SK-N-SH treated with all-trans-retinoic acid at 6 μM for 48 hours (cell line): ENCODE measurements around the gene RNPEPL1.

ENCODE experiments used
- ATAC-seq: fragments of 200-7000 bp; cut with Tn5 transposase; 3 replicates; pipeline ENCODE4 v1.9.1; 2020; ENCODE audit warnings: mild to moderate bottlenecking, moderate library complexity
- ARNTL ChIP-seq: fragments of 450-650 bp; formaldehyde crosslinking; IDR thresholded peaks from 2 replicates; pipeline ENCODE4 v1.5.0; 2020; ENCODE audit warnings: low read depth, mild to moderate bottlenecking, moderate library complexity, borderline replicate concordance
- BACH2 ChIP-seq: fragments of 250-450 bp; sonication (Bioruptor Pico); IDR thresholded peaks from 2 replicates; pipeline ENCODE4 v1.9.0; 2021; ENCODE audit warnings: mild to moderate bottlenecking, borderline replicate concordance
- CREB5 ChIP-seq: fragments of 250-450 bp; sonication (Bioruptor Pico); IDR thresholded peaks from 2 replicates; pipeline ENCODE4 v1.5.1; 2020; ENCODE audit warnings: low read depth, mild to moderate bottlenecking, moderate library complexity
- CSDC2 ChIP-seq: fragments of 250-450 bp; sonication (Bioruptor Pico); IDR thresholded peaks from 2 replicates; pipeline ENCODE4 v1.5.0; 2020; ENCODE audit warnings: mild to moderate bottlenecking, moderate library complexity
- CSRNP3 ChIP-seq: fragments of 250-450 bp; sonication (Bioruptor Pico); IDR thresholded peaks from 2 replicates; pipeline ENCODE4 v1.5.1; 2021; ENCODE audit warnings: mild to moderate bottlenecking, moderate library complexity
- ESRRG ChIP-seq: fragments of 250-450 bp; sonication (Bioruptor Pico); IDR thresholded peaks from 2 replicates; pipeline ENCODE4 v1.6.1; 2021; ENCODE audit warnings: mild to moderate bottlenecking
- GLIS3 ChIP-seq: fragments of 250-450 bp; sonication (Bioruptor Pico); IDR thresholded peaks from 2 replicates; pipeline ENCODE4 v1.5.0; 2020; ENCODE audit warnings: mild to moderate bottlenecking, moderate library complexity
- ISL1 ChIP-seq: fragments of 250-450 bp; sonication (Bioruptor Pico); IDR thresholded peaks from 2 replicates; pipeline ENCODE4 v2.1.2; 2022; ENCODE audit warnings: mild to moderate bottlenecking, moderate library complexity
- OSR1 ChIP-seq: fragments of 250-450 bp; sonication (Bioruptor Pico); IDR thresholded peaks from 2 replicates; pipeline ENCODE4 v1.8.0; 2022; ENCODE audit warnings: moderate library complexity, mild to moderate bottlenecking, inconsistent platforms
- POU6F1 ChIP-seq: fragments of 250-450 bp; sonication (Bioruptor Pico); IDR thresholded peaks from 2 replicates; pipeline ENCODE4 v1.8.0; 2021; ENCODE audit warnings: low read depth, mild to moderate bottlenecking, moderate library complexity, borderline replicate concordance
- RARB ChIP-seq: fragments of 250-450 bp; sonication (Bioruptor Pico); IDR thresholded peaks from 2 replicates; pipeline ENCODE4 v1.8.0; 2021; ENCODE audit warnings: mild to moderate bottlenecking, moderate library complexity
- SNAI2 ChIP-seq: fragments of 250-450 bp; sonication (Bioruptor Pico); IDR thresholded peaks from 2 replicates; pipeline ENCODE4 v1.5.0; 2020; ENCODE audit warnings: mild to moderate bottlenecking, moderate library complexity
- TCF4 ChIP-seq: fragments of 250-450 bp; sonication (Bioruptor Pico); IDR thresholded peaks from 2 replicates; pipeline ENCODE4 v1.8.0; 2021; ENCODE audit warnings: mild to moderate bottlenecking, moderate library complexity, borderline replicate concordance
- TOX ChIP-seq: fragments of 250-450 bp; sonication (Bioruptor Pico); IDR thresholded peaks from 2 replicates; pipeline ENCODE4 v1.8.0; 2021; ENCODE audit warnings: mild to moderate bottlenecking, moderate library complexity, borderline replicate concordance
- ZC3H10 ChIP-seq: fragments of 250-450 bp; sonication (Bioruptor Pico); IDR thresholded peaks from 2 replicates; pipeline ENCODE4 v1.5.1; 2021; ENCODE audit warnings: mild to moderate bottlenecking, moderate library complexity
- ZFP3 ChIP-seq: fragments of 250-450 bp; sonication (Bioruptor Pico); IDR thresholded peaks from 2 replicates; pipeline ENCODE4 v1.5.0; 2020; ENCODE audit warnings: mild to moderate bottlenecking, moderate library complexity
- ZNF565 ChIP-seq: fragments of 450-650 bp; formaldehyde crosslinking; conservative IDR thresholded peaks from 2 replicates; pipeline ENCODE4 v1.5.0; 2020; ENCODE audit warnings: low read depth, mild to moderate bottlenecking, moderate library complexity
- ZNF70 ChIP-seq: fragments of 450-650 bp; formaldehyde crosslinking; IDR thresholded peaks from 2 replicates; pipeline ENCODE4 v1.5.0; 2020; ENCODE audit warnings: mild to moderate bottlenecking, moderate library complexity
- ZNF8 ChIP-seq: fragments of 450-650 bp; formaldehyde crosslinking; IDR thresholded peaks from 2 replicates; pipeline ENCODE4 v1.5.0; 2020; ENCODE audit warnings: mild to moderate bottlenecking, moderate library complexity
- TF ChIP-seq, protein P1 (sequence below): fragments of 250-450 bp; sonication (Bioruptor Pico); IDR thresholded peaks from 2 replicates; pipeline ENCODE4 v1.8.0; 2020; ENCODE audit warnings: mild to moderate bottlenecking, moderate library complexity, borderline replicate concordance

The RNPEPL1 gene

GRCh38 chr2:240579071-240579762 lies 10.9 kb downstream of the RNPEPL1 start:
- ATAC-seq, result no peak; the same call in 2 of the 3 replicates
- TF ChIP-seq CSRNP3 (CRISPR knock-in tag) (no peak), POU6F1 (CRISPR knock-in tag) (no peak), ZFP3 (no peak), CSDC2 (CRISPR knock-in tag) (no peak), ZNF70 (CRISPR knock-in tag) (no peak), ZNF565 (CRISPR knock-in tag) (no peak), GLIS3 (CRISPR knock-in tag) (no peak), ARNTL (no peak), BACH2 (CRISPR knock-in tag) (no peak), TCF4 (no peak), RARB (CRISPR knock-in tag) (no peak), ZNF8 (CRISPR knock-in tag) (no peak), SNAI2 (CRISPR knock-in tag) (no peak)
- TF ChIP-seq, protein P1, sequence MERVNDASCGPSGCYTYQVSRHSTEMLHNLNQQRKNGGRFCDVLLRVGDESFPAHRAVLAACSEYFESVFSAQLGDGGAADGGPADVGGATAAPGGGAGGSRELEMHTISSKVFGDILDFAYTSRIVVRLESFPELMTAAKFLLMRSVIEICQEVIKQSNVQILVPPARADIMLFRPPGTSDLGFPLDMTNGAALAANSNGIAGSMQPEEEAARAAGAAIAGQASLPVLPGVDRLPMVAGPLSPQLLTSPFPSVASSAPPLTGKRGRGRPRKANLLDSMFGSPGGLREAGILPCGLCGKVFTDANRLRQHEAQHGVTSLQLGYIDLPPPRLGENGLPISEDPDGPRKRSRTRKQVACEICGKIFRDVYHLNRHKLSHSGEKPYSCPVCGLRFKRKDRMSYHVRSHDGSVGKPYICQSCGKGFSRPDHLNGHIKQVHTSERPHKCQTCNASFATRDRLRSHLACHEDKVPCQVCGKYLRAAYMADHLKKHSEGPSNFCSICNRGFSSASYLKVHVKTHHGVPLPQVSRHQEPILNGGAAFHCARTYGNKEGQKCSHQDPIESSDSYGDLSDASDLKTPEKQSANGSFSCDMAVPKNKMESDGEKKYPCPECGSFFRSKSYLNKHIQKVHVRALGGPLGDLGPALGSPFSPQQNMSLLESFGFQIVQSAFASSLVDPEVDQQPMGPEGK (CRISPR knock-in tag), result no peak

DNA sequence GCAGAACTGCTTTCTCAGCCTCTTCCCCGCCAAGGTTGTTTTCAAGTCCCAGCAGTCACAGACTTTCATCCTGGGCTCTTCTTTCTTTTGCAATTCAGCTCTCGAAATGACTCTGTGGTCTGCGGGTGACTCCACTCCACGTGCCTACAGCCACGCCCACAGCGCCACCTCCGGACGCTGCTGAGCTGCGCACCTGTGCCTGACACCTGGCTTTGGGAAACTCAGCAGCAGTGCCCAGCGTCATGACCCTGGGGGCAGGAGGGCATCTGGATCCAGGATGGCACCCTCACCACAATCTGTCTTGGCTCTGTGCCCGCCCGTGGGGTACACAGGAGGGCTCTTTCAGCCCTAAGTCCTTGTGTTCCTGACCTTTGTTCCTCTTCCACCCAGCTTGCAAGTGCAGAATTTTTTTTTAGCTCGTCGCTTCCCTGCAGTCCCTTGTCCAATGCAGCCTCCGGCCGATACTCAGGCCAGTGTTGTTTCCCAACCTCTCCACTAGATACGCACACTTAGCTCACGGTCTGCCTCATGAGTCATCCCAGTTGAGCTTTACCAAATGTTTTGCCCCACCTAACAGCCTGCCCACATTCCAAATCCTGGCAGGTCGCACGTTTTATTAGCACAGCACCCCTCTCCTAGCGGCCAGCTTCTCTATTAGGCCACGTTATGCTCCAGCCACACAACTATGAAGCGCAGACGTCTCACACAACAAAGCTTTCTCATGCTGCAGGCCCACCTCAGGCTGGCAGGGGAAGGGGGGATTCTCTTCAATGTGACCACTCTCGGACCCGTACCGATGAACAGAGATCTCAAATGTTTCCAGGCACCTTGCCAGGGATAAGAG lies 11.7 kb downstream of the RNPEPL1 start:
- peak; percentile 74 for ATAC-seq
- TF ChIP-seq ZC3H10 (CRISPR knock-in tag) (no peak), CREB5 (CRISPR knock-in tag) (no peak), BACH2 (CRISPR knock-in tag) (no peak)
- TF ChIP-seq, protein P1 (CRISPR knock-in tag), result no peak
- TF ChIP-seq, all 23 proteins: peak for 0

DNA sequence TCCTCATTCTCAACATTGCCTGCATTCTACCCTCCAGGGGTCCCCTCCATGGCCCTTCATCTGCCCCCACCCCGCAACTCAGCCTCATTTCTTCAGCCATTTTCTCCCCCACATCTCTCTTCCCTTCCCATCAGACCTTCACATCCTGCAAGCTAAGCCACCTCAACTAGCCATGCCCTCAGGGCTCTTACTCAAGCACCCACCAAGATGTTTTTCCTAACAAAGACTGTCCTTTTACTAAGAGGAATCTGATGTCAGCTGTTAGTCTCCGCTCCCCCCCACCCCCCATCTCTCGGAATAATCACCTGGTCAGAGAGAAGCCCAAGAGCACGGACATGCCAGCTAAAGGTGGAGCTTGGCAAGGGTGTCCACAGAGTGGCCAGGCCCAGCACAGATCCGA lies 13.5 kb downstream of the RNPEPL1 start:
- no peak for TF ChIP-seq BACH2 (CRISPR knock-in tag)
- no peak for TF ChIP-seq ZNF8 (CRISPR knock-in tag)
- no peak for TF ChIP-seq GLIS3 (CRISPR knock-in tag)
- TF ChIP-seq ZNF565 (CRISPR knock-in tag), result no peak
- TF ChIP-seq ZC3H10 (CRISPR knock-in tag), result no peak
- TF ChIP-seq POU6F1 (CRISPR knock-in tag), result no peak
- TF ChIP-seq TOX (CRISPR knock-in tag), result no peak
- no peak for TF ChIP-seq OSR1
- TF ChIP-seq ESRRG (CRISPR knock-in tag), result no peak
- TF ChIP-seq CSRNP3 (CRISPR knock-in tag), result no peak
- no peak for TF ChIP-seq ISL1 (CRISPR knock-in tag)
- TF ChIP-seq TCF4, result no peak
- TF ChIP-seq ZFP3, result no peak
- no peak for TF ChIP-seq CSDC2 (CRISPR knock-in tag)
- TF ChIP-seq SNAI2 (CRISPR knock-in tag), result no peak
- TF ChIP-seq, all 23 proteins: peak for 0
- no peak for ATAC-seq
